ENCODE measurements around the gene LRRC57. TPM values are rescaled to one million over a fixed set of nuclear protein-coding genes. Genes with fewer than 3 reads are reported as not detected.

The LRRC57 gene
- total RNA-seq, 2 donors from 2014 or later = 23.8 to 28.0 TPM

GRCh38 chr15:42494998-42495360 is 53.6 kb downstream of the LRRC57 start:
- DNase-seq (no peak), ATAC-seq (no peak)
- H3K4me3 Mint-ChIP-seq = peak overlapping the region; percentile 100
- peaks cover 8% of the 10 kb centered on the region for H3K36me3 Mint-ChIP-seq (ENCODE audit: low read depth)
- no peaks in the 10 kb centered on the region for H3K27me3 Mint-ChIP-seq
- H3K27ac Mint-ChIP-seq = peak overlapping the region; percentile 97
- H3K9me3 ChIP-seq (ENCODE audit: control insufficient read depth, low read length, poor library complexity, severe bottlenecking) = no peaks in the 10 kb centered on the region
- H3K4me1 Mint-ChIP-seq = peaks cover 51% of the 10 kb centered on the region

GRCh38 chr15:42493679-42494078 is 54.9 kb downstream of the LRRC57 start:
- H3K27me3 Mint-ChIP-seq = no peaks in the 10 kb centered on the region
- ATAC-seq (no peak), DNase-seq (no peak)
- peaks cover 8% of the 10 kb centered on the region for H3K36me3 Mint-ChIP-seq (ENCODE audit: low read depth)
- peaks cover 50% of the 10 kb centered on the region for H3K4me1 Mint-ChIP-seq
- H3K27ac Mint-ChIP-seq = peak overlapping the region; percentile 97
- H3K4me3 Mint-ChIP-seq = peak overlapping the region; percentile 80
- H3K9me3 ChIP-seq (ENCODE audit: control insufficient read depth, low read length, poor library complexity, severe bottlenecking) = no peaks in the 10 kb centered on the region

DNA sequence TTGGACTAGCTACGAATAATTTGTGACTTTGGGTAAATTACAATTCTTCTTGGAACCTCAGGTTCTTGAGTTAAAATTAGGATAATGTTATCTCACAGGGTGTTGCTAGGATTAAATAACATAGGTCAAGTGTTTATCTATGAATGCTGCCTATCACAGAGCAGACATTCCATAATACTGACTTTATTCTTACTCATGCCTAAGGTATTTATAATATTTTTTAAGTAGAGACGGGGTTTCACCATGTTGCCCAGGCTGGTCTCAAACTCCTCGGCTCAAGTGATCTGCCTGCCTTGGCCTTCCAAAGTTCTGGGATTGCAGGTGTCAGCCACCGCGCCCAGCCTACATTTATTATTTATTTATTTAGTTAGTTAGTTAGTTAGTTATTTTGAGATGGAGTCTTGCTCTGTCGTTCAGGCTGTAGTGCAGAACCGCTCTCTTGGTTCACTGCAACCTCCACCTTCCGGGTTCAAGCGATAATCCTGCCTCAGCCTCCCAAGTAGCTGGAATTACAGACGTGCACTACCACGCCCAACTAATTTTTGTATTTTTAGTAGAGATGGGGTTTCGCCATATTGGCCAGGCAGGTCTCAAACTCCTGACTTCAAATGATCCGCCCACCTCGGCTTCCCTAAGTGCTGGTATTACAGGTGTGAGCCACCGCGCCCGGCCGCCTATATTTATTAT is 56.9 kb downstream of the LRRC57 start:
- peaks cover 8% of the 10 kb centered on the region for H3K36me3 Mint-ChIP-seq (ENCODE audit: low read depth)
- H3K27me3 Mint-ChIP-seq = no peaks in the 10 kb centered on the region
- no peaks in the 10 kb centered on the region for H3K9me3 ChIP-seq (ENCODE audit: control insufficient read depth, low read length, poor library complexity, severe bottlenecking)
- peak overlapping the region; percentile 99 for H3K27ac Mint-ChIP-seq
- H3K4me3 Mint-ChIP-seq = peak overlapping the region; percentile 99
- H3K4me1 Mint-ChIP-seq = peaks cover 53% of the 10 kb centered on the region
- ATAC-seq = no peak
- DNase-seq = no peak

DNA sequence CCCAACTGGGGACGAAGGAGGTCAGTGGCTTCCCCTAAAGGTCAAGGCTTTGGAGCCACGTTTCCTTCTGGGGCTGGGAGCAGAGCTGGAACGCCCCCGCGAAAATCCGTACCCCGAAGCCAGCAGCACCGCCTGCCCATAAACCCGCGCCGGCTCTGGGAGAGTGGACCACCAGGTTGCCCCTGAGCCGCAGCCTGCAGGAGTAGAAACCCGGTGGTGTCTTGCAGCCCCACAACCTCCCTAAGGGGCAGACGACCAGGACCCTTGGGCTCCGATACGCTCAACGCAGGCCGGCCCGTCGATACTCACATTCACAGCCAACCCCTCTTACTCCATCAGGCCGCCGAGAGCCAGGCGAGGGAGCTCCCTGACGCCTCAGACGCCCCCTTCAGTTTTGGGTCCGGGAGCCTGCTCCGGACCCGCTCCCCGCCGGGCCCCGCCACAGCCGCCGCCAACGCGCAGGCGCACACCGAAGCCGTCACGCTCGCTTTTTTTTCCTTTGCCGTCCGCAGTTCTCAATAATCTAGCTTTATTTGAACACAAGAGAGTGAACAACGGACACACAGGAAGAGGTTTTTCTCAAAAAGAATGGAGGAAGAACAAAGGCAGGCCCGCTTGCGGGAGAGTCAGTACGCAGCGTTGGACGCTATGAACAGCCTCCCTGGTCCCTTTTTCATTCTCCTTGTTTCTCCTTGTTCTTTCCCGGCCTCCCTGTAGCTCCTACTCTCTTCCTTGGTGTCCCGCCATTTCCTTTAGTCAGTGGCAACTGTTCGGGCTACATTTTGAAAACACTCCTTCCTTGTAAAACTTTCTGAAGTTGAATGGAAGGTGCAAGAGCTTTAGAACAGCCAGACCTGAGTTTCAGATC is 57.7 kb downstream of the LRRC57 start, which contains the start of gene ZNF106:
Gene ZNF106 (minus strand): TSS at position 471 of the 868 bp plus-strand sequence. CDS start 18,852 bp downstream, outside the sequence.
- Mint-ChIP-seq H3K4me1 (peaks cover 45% of the 10 kb centered on the region), H3K4me3 (peak within 1 kb of the TSS; percentile 99), H3K27ac (peak within 1 kb of the TSS; percentile 99), H3K27me3 (no peaks in the 10 kb centered on the region), H3K36me3 (ENCODE audit: low read depth) (peaks cover 8% of the 10 kb centered on the region)
- DNase-seq = peak; percentile 81 to 85 (median 82)
- peak; percentile 64 for ATAC-seq
- H3K9me3 ChIP-seq (ENCODE audit: control insufficient read depth, low read length, poor library complexity, severe bottlenecking) = no peaks in the 10 kb centered on the region

GRCh38 chr15:42490291-42490670 is 58.3 kb downstream of the LRRC57 start:
- Mint-ChIP-seq H3K4me3 (peak overlapping the region; percentile 99), H3K36me3 (ENCODE audit: low read depth) (peaks cover 4% of the 10 kb centered on the region), H3K4me1 (peaks cover 41% of the 10 kb centered on the region), H3K27ac (peak overlapping the region; percentile 99), H3K27me3 (no peaks in the 10 kb centered on the region)
- DNase-seq (no peak), ATAC-seq (no peak)
- H3K9me3 ChIP-seq (ENCODE audit: control insufficient read depth, low read length, poor library complexity, severe bottlenecking) = no peaks in the 10 kb centered on the region

Other genes with a start within 250 kb of the LRRC57 start
- gene CAPN3, start 189.3 kb downstream of the LRRC57 start, total RNA-seq = 10 to 100 TPM; 10.6 to 11.6 TPM
- gene ZNF106, start 57.7 kb downstream of the LRRC57 start, total RNA-seq = 10 to 100 TPM; 29.7 to 39.8 TPM
- 10 to 100 TPM; 52.6 to 80.7 TPM for gene SNAP23, start 53.2 kb downstream of the LRRC57 start, total RNA-seq
- 10 to 100 TPM; 18.5 to 22.2 TPM for gene HAUS2, start within 50 bp of the LRRC57 start, total RNA-seq
- gene STARD9, start 26.8 kb upstream of the LRRC57 start, total RNA-seq = 1 to 10 TPM; 4.1 to 5.9 TPM
- gene CDAN1, start 188.3 kb upstream of the LRRC57 start, total RNA-seq = 10 to 100 TPM; 18.2 to 19.4 TPM

All from T-helper 17 cell (primary cell).